HL-60 (cell line): ENCODE data around the gene TALDO1.

ENCODE experiments used
- DNase-seq, 2 experiments: peaks; one replicate each; pipeline ENCODE4 v3.0.0-alpha.2; 2010 to 2020; ENCODE audit warnings: low read depth in 1 of 2, low spot score in 1 of 2
- H3K27ac ChIP-seq: fragments of 250-450 bp; sonication (Bioruptor Pico); replicated peaks from 2 replicates; pipeline ENCODE4 v1.5.1; 2020; ENCODE audit warnings: mild to moderate bottlenecking, moderate library complexity
- H3K27me3 ChIP-seq: fragments of 250-450 bp; sonication (Bioruptor Pico); 2 replicates; pipeline ENCODE4 v1.5.1; 2021; ENCODE audit warnings: mild to moderate bottlenecking, moderate library complexity; ENCODE audit not compliant: insufficient read depth, poor library complexity, severe bottlenecking
- H3K4me3 ChIP-seq: replicated peaks from 2 replicates; pipeline ENCODE4 v1.5.1; 2011; ENCODE audit warnings: mild to moderate bottlenecking, control low read depth, low read length; ENCODE audit not compliant: insufficient read depth
- CTCF ChIP-seq: IDR thresholded peaks from one replicate; pipeline ENCODE4 v1.5.1; 2011; ENCODE audit warnings: low read length, control low read depth, inconsistent platforms; ENCODE audit not compliant: insufficient read depth
- GABPA ChIP-seq: IDR thresholded peaks from 2 replicates; pipeline ENCODE4 v1.6.1; 2012; ENCODE audit warnings: low read depth
- POLR2AphosphoS5 ChIP-seq: IDR thresholded peaks from 2 replicates; pipeline ENCODE4 v1.6.1; 2012; ENCODE audit warnings: low read depth
- REST ChIP-seq: IDR thresholded peaks from 2 replicates; pipeline ENCODE4 v1.6.1; 2012; ENCODE audit warnings: low read depth; ENCODE audit not compliant: insufficient replicate concordance
- SPI1 ChIP-seq: IDR thresholded peaks from 2 replicates; pipeline ENCODE4 v1.6.1; 2012; ENCODE audit warnings: low read depth, mild to moderate bottlenecking, borderline replicate concordance

TALDO1 gene

GRCh38 chr11:770642-771616 lies 23.7 kb downstream of the TALDO1 start:
- no peaks in the 10 kb centered on the region for H3K27me3 ChIP-seq
- TF ChIP-seq POLR2AphosphoS5 (no peak), SPI1 (no peak), CTCF (no peak), REST (no peak), GABPA (no peak)
- no peak for DNase-seq
- no peak overlapping the region for H3K27ac ChIP-seq
- no peak overlapping the region for H3K4me3 ChIP-seq

GRCh38 chr11:771617-772204 lies 24.4 kb downstream of the TALDO1 start:
- no peak overlapping the region for H3K27ac ChIP-seq
- DNase-seq: no peak
- TF ChIP-seq SPI1 (no peak), REST (no peak), POLR2AphosphoS5 (no peak), CTCF (no peak), GABPA (no peak)
- H3K27me3 ChIP-seq: no peaks in the 10 kb centered on the region
- H3K4me3 ChIP-seq: no peak overlapping the region

- H3K27me3 ChIP-seq: no peaks in the 10 kb centered on the region
- no peak for DNase-seq
- no peak for TF ChIP-seq REST
- TF ChIP-seq POLR2AphosphoS5: no peak; the same call in 1 of the 2 replicates
- no peak for TF ChIP-seq CTCF
- no peak for TF ChIP-seq GABPA
- TF ChIP-seq SPI1: no peak
- no peak overlapping the region for H3K27ac ChIP-seq
- no peak overlapping the region for H3K4me3 ChIP-seq
Observed at GRCh38 chr11:772429-773390, 25.4 kb downstream of the TALDO1 start.
